ENCODE measurements around the gene UBE3A.

The UBE3A gene

DNA sequence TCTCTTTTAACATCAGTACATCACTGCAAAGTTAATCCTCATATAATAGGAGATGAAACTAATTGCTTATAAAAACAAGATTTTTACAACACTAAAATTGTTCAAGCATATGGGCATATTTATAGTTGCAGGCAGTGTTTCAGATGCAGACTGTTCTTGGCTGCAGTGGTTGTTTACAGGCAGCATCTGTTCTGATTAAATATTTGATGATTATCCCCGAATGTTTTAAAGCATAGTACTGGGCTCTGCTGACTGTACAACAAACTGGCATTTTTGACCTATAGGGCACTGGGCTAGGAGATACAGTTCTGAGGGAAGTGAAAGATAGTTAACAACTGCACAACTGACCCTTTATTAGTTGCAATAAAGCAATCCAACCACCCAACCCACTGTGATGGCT is 113.6 kb downstream of the UBE3A start:
- CTCF ChIA-PET, result no interaction called here
- no peak for TF ChIP-seq FOXK2 (IDR thresholded peaks at IDR 0.05)
- no peak for TF ChIP-seq ZNF384 (IDR thresholded peaks at IDR 0.05)
- TF ChIP-seq, protein P1, sequence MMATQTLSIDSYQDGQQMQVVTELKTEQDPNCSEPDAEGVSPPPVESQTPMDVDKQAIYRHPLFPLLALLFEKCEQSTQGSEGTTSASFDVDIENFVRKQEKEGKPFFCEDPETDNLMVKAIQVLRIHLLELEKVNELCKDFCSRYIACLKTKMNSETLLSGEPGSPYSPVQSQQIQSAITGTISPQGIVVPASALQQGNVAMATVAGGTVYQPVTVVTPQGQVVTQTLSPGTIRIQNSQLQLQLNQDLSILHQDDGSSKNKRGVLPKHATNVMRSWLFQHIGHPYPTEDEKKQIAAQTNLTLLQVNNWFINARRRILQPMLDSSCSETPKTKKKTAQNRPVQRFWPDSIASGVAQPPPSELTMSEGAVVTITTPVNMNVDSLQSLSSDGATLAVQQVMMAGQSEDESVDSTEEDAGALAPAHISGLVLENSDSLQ (IDR thresholded peaks at IDR 0.05), result no peak
- no peak for TF ChIP-seq FOXM1 (IDR thresholded peaks at IDR 0.05; ENCODE audit: borderline replicate concordance)
- TF ChIP-seq FOXA1 (IDR thresholded peaks at IDR 0.05), result no peak
- TF ChIP-seq BHLHE40 (IDR thresholded peaks at IDR 0.05; ENCODE audit: borderline replicate concordance), result no peak
- TF ChIP-seq SUZ12 (IDR thresholded peaks at IDR 0.05), result no peak
- no peak for TF ChIP-seq SP1 (IDR thresholded peaks at IDR 0.05)
- no peak for TF ChIP-seq NFRKB (IDR thresholded peaks at IDR 0.05)
- TF ChIP-seq HDGF (IDR thresholded peaks at IDR 0.05; ENCODE audit: borderline replicate concordance), result no peak
- no peak for DNase-seq (ENCODE audit: extremely low spot score)
- POLR2A ChIA-PET, result no interaction called here

DNA sequence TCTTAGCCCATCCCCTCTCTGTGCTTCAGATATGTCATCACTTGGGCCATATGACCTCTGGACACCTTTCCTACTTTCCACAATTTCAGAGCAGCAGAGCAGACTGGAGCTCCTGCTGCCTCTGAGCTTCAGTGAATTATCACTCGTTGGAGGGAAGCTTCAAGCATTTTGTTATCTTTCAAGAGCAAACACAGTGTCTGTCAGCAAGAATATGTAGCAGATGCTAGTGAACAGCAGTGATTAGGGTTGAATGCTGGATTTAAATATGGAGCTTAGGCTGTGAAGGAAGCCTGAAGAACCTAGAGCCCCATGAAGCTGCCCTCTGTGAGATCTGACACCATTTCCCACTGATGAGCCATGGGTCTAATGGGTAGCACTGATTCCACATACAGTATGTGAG is 115.4 kb downstream of the UBE3A start:
- TF ChIP-seq CTBP1 (IDR thresholded peaks at IDR 0.05; ENCODE audit: borderline replicate concordance) (no peak), FOXM1 (IDR thresholded peaks at IDR 0.05; ENCODE audit: borderline replicate concordance) (no peak), SUZ12 (IDR thresholded peaks at IDR 0.05) (no peak), L3MBTL2 (conservative IDR thresholded peaks at IDR 0.05) (no peak), ZNF384 (IDR thresholded peaks at IDR 0.05) (no peak), BHLHE40 (IDR thresholded peaks at IDR 0.05; ENCODE audit: borderline replicate concordance) (no peak), ARNT (IDR thresholded peaks at IDR 0.05) (no peak), FOXK2 (IDR thresholded peaks at IDR 0.05) (no peak), LEF1 (IDR thresholded peaks at IDR 0.05; ENCODE audit: borderline replicate concordance) (no peak)
- ChIA-PET CTCF (no interaction called here), POLR2A (no interaction called here)
- no peak for DNase-seq (ENCODE audit: extremely low spot score)

DNA sequence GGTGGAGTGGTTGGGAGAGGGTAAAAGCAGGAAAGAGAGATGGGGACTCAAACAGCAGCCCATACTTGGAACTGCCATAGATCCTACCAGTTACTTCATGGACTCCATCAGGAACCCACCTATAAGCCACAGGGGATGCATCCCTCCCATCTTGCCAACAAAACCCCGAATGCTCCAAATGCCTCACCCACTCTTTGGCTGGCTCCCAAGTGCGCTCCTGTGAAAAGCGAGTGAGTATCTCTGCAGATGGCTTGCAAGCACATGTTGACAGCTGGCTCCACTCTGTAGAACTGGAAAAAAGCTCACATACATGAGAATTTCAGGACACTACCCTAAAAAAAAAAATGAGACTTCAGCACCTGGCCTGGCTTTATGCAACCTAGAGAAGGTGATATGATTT is 151.0 kb downstream of the UBE3A start:
- TF ChIP-seq, protein P1 (IDR thresholded peaks at IDR 0.05), result no peak
- TF ChIP-seq NFRKB (IDR thresholded peaks at IDR 0.05) (no peak), TARDBP (IDR thresholded peaks at IDR 0.05) (no peak), ZNF384 (IDR thresholded peaks at IDR 0.05) (no peak), CTBP1 (IDR thresholded peaks at IDR 0.05; ENCODE audit: borderline replicate concordance) (no peak), SUZ12 (IDR thresholded peaks at IDR 0.05) (no peak), ELF4 (IDR thresholded peaks at IDR 0.05) (no peak), ARNT (IDR thresholded peaks at IDR 0.05) (no peak), FOXK2 (IDR thresholded peaks at IDR 0.05) (no peak), BHLHE40 (IDR thresholded peaks at IDR 0.05; ENCODE audit: borderline replicate concordance) (no peak), FOXM1 (IDR thresholded peaks at IDR 0.05; ENCODE audit: borderline replicate concordance) (no peak), FOXA1 (IDR thresholded peaks at IDR 0.05) (no peak), L3MBTL2 (conservative IDR thresholded peaks at IDR 0.05) (no peak), HDGF (IDR thresholded peaks at IDR 0.05; ENCODE audit: borderline replicate concordance) (no peak)
- ChIA-PET POLR2A (no interaction called here), CTCF (no interaction called here)
- no peak for DNase-seq (ENCODE audit: extremely low spot score)

Measured in HEK293T (cell line).